Endodermal cell (in vitro differentiated cells): ENCODE measurements around the gene C19orf67. TPM values are rescaled to one million over a fixed set of nuclear protein-coding genes. Genes with fewer than 3 reads are reported as not detected.

ENCODE experiments used
- DNase-seq: peaks from one replicate; pipeline ENCODE4 v3.0.0-alpha.2; 2017
- H3K27ac ChIP-seq: 2 replicates; pipeline ENCODE4 v1.5.1; 2013; ENCODE audit warnings: mild to moderate bottlenecking, low read depth, low read length, moderate library complexity
- H3K27me3 ChIP-seq: 2 replicates; pipeline ENCODE4 v1.6.1; 2013; ENCODE audit warnings: mild to moderate bottlenecking, low read length, moderate library complexity; ENCODE audit not compliant: insufficient read depth, control insufficient read depth, poor library complexity, severe bottlenecking
- H3K36me3 ChIP-seq: 2 replicates; pipeline ENCODE4 v1.7.0; 2013; ENCODE audit warnings: mild to moderate bottlenecking, low read length, moderate library complexity; ENCODE audit not compliant: control insufficient read depth, insufficient read depth
- H3K4me1 ChIP-seq: one replicate; pipeline ENCODE4 v1.7.0; 2013; ENCODE audit warnings: low read length; ENCODE audit not compliant: control insufficient read depth, insufficient read depth
- H3K4me3 ChIP-seq: 2 replicates; pipeline ENCODE4 v1.5.1; 2013; ENCODE audit warnings: mild to moderate bottlenecking, low read length, moderate library complexity
- H3K9ac ChIP-seq: 2 replicates; pipeline ENCODE4 v1.6.1; 2013; ENCODE audit warnings: mild to moderate bottlenecking, low read length, moderate library complexity; ENCODE audit not compliant: poor library complexity, severe bottlenecking; ENCODE audit errors: extremely low read depth
- H3K9me3 ChIP-seq: 2 replicates; pipeline ENCODE4 v1.6.1; 2013; ENCODE audit warnings: mild to moderate bottlenecking, low read length, moderate library complexity; ENCODE audit not compliant: control insufficient read depth
- H3K27ac Mint-ChIP-seq: 2 replicates; pipeline ENCODE4 v1.8.0; 2020; ENCODE audit warnings: mixed read lengths
- H3K27me3 Mint-ChIP-seq: 2 replicates; pipeline ENCODE4 v1.8.0; 2021; ENCODE audit warnings: mild to moderate bottlenecking, mixed read lengths; ENCODE audit not compliant: insufficient read depth
- H3K36me3 Mint-ChIP-seq: 2 replicates; pipeline ENCODE4 v1.8.0; 2020; ENCODE audit warnings: low read depth, mixed read lengths
- H3K4me1 Mint-ChIP-seq: 2 replicates; pipeline ENCODE4 v1.8.0; 2020; ENCODE audit warnings: mixed read lengths
- H3K4me3 Mint-ChIP-seq: 2 replicates; pipeline ENCODE4 v1.8.0; 2020; ENCODE audit warnings: mild to moderate bottlenecking, moderate library complexity, mixed read lengths
- H3K9me3 Mint-ChIP-seq: 2 replicates; pipeline ENCODE4 v1.8.0; 2020; ENCODE audit warnings: mild to moderate bottlenecking, mixed read lengths
- WGBS, 2 experiments: methylation state at CpG; one replicate each; pipeline versions ENCODE4 v1.1.5 to v1.1.7; 2013; ENCODE audit warnings: missing lambda C conversion rate in 2 of 2, mixed read lengths in 1 of 2; ENCODE audit not compliant: insufficient coverage in 1 of 2, insufficient read length in 1 of 2; 5-methylcytosine and 5-hydroxymethylcytosine counted together
- total RNA-seq, 2 donors: library from RNA; stranded (reverse); fragmentation: NEBNext Ultra II Directional in 1 of 2; extraction: Animal tissue kit (Norgen Biotek cat#: 25700) in 1 of 2; gene quantifications; 2 replicates in 1 of 2; 3 replicates in 1 of 2; pipeline ENCODE4 v1.2.1, GENCODE V29; 2021
- TF ChIP-seq, protein P1 (sequence below): fragments of 200-600 bp; sonication (generic); conservative IDR thresholded peaks from 2 replicates; pipeline ENCODE4 v1.5.0; 2021; ENCODE audit warnings: antibody characterized with exemption, mild to moderate bottlenecking

Gene C19orf67
- total RNA-seq, 2 donors from 2014 or later = 0.73 to 1.1 TPM

DNA sequence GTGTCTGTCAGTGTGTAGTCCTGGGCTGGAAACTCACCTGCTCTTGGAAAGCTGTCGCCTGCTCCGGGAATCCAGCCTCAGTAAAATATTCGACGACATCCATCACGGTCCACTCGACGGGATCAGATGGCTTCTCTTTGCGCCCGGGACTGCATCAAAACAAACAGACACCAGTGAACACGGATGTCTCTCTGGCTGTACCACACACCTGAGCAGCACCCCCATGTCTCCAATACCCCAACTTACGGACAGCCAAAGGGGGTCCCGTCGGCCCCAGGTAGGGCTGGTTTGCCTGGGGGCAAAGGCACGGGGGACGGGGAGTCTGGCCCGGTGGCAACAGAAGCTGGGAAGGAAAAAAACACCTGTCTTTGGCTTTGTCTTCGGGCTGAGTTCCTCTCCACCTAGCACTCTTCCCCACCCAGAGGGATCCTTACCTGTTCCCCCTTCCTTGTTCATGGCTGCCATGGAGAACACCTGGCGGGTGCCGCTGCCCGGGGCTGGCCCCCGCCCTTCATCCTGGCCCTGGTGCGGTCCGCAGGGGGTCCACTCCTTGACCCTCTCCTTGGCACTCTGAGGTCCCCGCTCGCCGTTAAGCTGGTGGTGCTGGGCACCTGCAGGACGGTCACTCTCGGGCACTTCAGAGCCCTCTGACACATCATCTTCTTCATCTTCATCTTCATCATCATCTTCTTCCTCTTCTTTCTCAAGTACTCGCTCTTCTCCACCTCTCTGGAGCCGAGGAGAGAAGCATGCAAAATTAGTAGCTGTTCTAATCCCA is 3.2 kb upstream of the C19orf67 start:
- Mint-ChIP-seq H3K9me3 (peaks cover 11% of the 10 kb centered on the region), H3K4me1 (peaks cover 13% of the 10 kb centered on the region), H3K27ac (no peak overlapping the region), H3K4me3 (peak overlapping the region; percentile 65), H3K27me3 (peaks cover 28% of the 10 kb centered on the region), H3K36me3 (peaks cover 27% of the 10 kb centered on the region)
- TF ChIP-seq, protein P1, sequence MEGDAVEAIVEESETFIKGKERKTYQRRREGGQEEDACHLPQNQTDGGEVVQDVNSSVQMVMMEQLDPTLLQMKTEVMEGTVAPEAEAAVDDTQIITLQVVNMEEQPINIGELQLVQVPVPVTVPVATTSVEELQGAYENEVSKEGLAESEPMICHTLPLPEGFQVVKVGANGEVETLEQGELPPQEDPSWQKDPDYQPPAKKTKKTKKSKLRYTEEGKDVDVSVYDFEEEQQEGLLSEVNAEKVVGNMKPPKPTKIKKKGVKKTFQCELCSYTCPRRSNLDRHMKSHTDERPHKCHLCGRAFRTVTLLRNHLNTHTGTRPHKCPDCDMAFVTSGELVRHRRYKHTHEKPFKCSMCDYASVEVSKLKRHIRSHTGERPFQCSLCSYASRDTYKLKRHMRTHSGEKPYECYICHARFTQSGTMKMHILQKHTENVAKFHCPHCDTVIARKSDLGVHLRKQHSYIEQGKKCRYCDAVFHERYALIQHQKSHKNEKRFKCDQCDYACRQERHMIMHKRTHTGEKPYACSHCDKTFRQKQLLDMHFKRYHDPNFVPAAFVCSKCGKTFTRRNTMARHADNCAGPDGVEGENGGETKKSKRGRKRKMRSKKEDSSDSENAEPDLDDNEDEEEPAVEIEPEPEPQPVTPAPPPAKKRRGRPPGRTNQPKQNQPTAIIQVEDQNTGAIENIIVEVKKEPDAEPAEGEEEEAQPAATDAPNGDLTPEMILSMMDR = no peak
- Histone ChIP-seq H3K36me3 (peaks cover 20% of the 10 kb centered on the region), H3K27ac (no peak overlapping the region), H3K9me3 (peaks cover 9% of the 10 kb centered on the region), H3K4me1 (no peaks in the 10 kb centered on the region), H3K9ac (no peak overlapping the region), H3K4me3 (peak overlapping the region; percentile 81), H3K27me3 (no peaks in the 10 kb centered on the region)
- DNase-seq = no peak
- 88 to 93% methylated on average over 22 to 30 of the region's 30 CpGs for WGBS, 2 experiments

- H3K36me3 Mint-ChIP-seq = peaks cover 23% of the 10 kb centered on the region
- H3K9me3 Mint-ChIP-seq = no peaks in the 10 kb centered on the region
- Histone ChIP-seq H3K4me3 (no peak overlapping the region), H3K27me3 (no peaks in the 10 kb centered on the region), H3K27ac (no peak overlapping the region), H3K36me3 (peaks cover 16% of the 10 kb centered on the region), H3K9me3 (no peaks in the 10 kb centered on the region), H3K9ac (no peak overlapping the region), H3K4me1 (no peaks in the 10 kb centered on the region)
- H3K4me3 Mint-ChIP-seq = peak overlapping the region; percentile 40
- H3K27me3 Mint-ChIP-seq = peaks cover 29% of the 10 kb centered on the region
- no peak for DNase-seq
- TF ChIP-seq, protein P1 = no peak
- no peak overlapping the region for H3K27ac Mint-ChIP-seq
- 84 to 85% methylated on average over 5 of the region's 5 CpGs for WGBS, 2 experiments
- H3K4me1 Mint-ChIP-seq = peaks cover 5% of the 10 kb centered on the region
Observed at GRCh38 chr19:14086098-14086497, 515 bp upstream of the C19orf67 start.

- peak overlapping the region; percentile 79 for H3K4me3 Mint-ChIP-seq
- H3K36me3 ChIP-seq = peaks cover 7% of the 10 kb centered on the region
- no peak overlapping the region for H3K27ac ChIP-seq
- no peak overlapping the region for H3K4me3 ChIP-seq
- H3K4me1 Mint-ChIP-seq = peaks cover 3% of the 10 kb centered on the region
- H3K4me1 ChIP-seq = no peaks in the 10 kb centered on the region
- no peaks in the 10 kb centered on the region for H3K27me3 ChIP-seq
- WGBS, 2 experiments = 48 to 56% methylated on average over 1 of the region's 1 CpG
- H3K36me3 Mint-ChIP-seq = peaks cover 8% of the 10 kb centered on the region
- no peak overlapping the region for H3K27ac Mint-ChIP-seq
- H3K9me3 Mint-ChIP-seq = no peaks in the 10 kb centered on the region
- no peak overlapping the region for H3K9ac ChIP-seq
- no peaks in the 10 kb centered on the region for H3K9me3 ChIP-seq
- TF ChIP-seq, protein P1 = no peak
- no peak for DNase-seq
- H3K27me3 Mint-ChIP-seq = peaks cover 22% of the 10 kb centered on the region
Observed at GRCh38 chr19:14082675-14082960, 3.0 kb downstream of the C19orf67 start.
